ENCODE measurements around the gene GTPBP2.
"Not testable (repeated sequence)": the region's sequence is repeated elsewhere in the genome, so short reads cannot be mapped to it uniquely, and the experiment has no call there.

The GTPBP2 gene

GRCh38 chr6:43600595-43600994 lies 28.5 kb downstream of the GTPBP2 start:
- H3K4me3 ChIP-seq (replicated peaks; ENCODE audit: low read depth, low read length), result no peak overlapping the region
- TF ChIP-seq CTCF (IDR thresholded peaks at IDR 0.05; ENCODE audit: low read depth, low read length, missing control alignments), result no peak
- no peak for DNase-seq (ENCODE audit: extremely low read depth, low read depth)

GRCh38 chr6:43593938-43594337 lies 35.1 kb downstream of the GTPBP2 start:
- no peak for DNase-seq (ENCODE audit: extremely low read depth, low read depth)
- TF ChIP-seq CTCF (IDR thresholded peaks at IDR 0.05; ENCODE audit: low read depth, low read length, missing control alignments), result no peak

GRCh38 chr6:43589564-43589963 lies 39.5 kb downstream of the GTPBP2 start:
- DNase-seq (ENCODE audit: extremely low read depth, low read depth); H3K4me3 ChIP-seq (replicated peaks; ENCODE audit: low read depth, low read length): not testable (repeated sequence)

More at GRCh38 chr6:43593938-43594337, 35.1 kb downstream of the GTPBP2 start:
- no peak overlapping the region for H3K4me3 ChIP-seq (replicated peaks; ENCODE audit: low read depth, low read length)

GRCh38 chr6:43588194-43588593 lies 40.9 kb downstream of the GTPBP2 start:
- TF ChIP-seq CTCF (IDR thresholded peaks at IDR 0.05; ENCODE audit: low read depth, low read length, missing control alignments), result no peak
- no peak overlapping the region for H3K4me3 ChIP-seq (replicated peaks; ENCODE audit: low read depth, low read length)

GRCh38 chr6:43584892-43585570 lies 44.0 kb downstream of the GTPBP2 start:
- no peak overlapping the region for H3K4me3 ChIP-seq (replicated peaks; ENCODE audit: low read depth, low read length)
- TF ChIP-seq CTCF (IDR thresholded peaks at IDR 0.05; ENCODE audit: low read depth, low read length, missing control alignments), result no peak
- no peak for DNase-seq (ENCODE audit: extremely low read depth, low read depth)

More at GRCh38 chr6:43588194-43588593, 40.9 kb downstream of the GTPBP2 start:
- no peak for DNase-seq (ENCODE audit: extremely low read depth, low read depth)

GRCh38 chr6:43582911-43583310 lies 46.2 kb downstream of the GTPBP2 start:
- TF ChIP-seq CTCF (IDR thresholded peaks at IDR 0.05; ENCODE audit: low read depth, low read length, missing control alignments), result no peak
- DNase-seq (ENCODE audit: extremely low read depth, low read depth), result no peak

GRCh38 chr6:43579171-43579570 lies 49.9 kb downstream of the GTPBP2 start:
- no peak for DNase-seq (ENCODE audit: extremely low read depth, low read depth)
- no peak overlapping the region for H3K4me3 ChIP-seq (replicated peaks; ENCODE audit: low read depth, low read length)
- no peak for TF ChIP-seq CTCF (IDR thresholded peaks at IDR 0.05; ENCODE audit: low read depth, low read length, missing control alignments)

More at GRCh38 chr6:43582911-43583310, 46.2 kb downstream of the GTPBP2 start:
- no peak overlapping the region for H3K4me3 ChIP-seq (replicated peaks; ENCODE audit: low read depth, low read length)

Data from HFF-Myc (cell line).